HG02885 (cell line): Measurements from ENCODE around the gene NAA38.
A peak's percentile ranks its signal among the peaks of the same experiment; 100 is the strongest.

ENCODE experiments used
- ATAC-seq: cut with Tn5 transposase; IDR thresholded peaks from one replicate; pipeline ENCODE4 v1.9.1; 2021; ENCODE audit warnings: mild to moderate bottlenecking; ENCODE audit not compliant: unreplicated experiment, poor library complexity

Gene NAA38

DNA sequence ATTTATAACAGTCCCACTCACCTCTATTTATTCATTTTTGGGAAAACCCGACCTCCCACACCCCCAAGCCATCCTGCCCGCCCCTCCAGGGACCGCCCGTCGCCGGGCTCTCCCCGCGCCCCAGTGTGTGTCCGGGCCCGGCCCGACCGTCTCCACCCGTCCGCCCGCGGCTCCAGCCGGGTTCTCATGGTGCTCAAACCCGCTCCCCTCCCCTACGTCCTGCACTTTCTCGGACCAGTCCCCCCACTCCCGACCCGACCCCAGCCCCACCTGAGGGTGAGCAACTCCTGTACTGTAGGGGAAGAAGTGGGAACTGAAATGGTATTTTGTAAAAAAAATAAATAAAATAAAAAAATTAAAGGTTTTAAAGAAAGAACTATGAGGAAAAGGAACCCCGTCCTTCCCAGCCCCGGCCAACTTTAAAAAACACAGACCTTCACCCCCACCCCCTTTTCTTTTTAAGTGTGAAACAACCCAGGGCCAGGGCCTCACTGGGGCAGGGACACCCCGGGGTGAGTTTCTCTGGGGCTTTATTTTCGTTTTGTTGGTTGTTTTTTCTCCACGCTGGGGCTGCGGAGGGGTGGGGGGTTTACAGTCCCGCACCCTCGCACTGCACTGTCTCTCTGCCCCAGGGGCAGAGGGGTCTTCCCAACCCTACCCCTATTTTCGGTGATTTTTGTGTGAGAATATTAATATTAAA is 3.1 kb downstream of the NAA38 start:
- ATAC-seq, result no peak

DNA sequence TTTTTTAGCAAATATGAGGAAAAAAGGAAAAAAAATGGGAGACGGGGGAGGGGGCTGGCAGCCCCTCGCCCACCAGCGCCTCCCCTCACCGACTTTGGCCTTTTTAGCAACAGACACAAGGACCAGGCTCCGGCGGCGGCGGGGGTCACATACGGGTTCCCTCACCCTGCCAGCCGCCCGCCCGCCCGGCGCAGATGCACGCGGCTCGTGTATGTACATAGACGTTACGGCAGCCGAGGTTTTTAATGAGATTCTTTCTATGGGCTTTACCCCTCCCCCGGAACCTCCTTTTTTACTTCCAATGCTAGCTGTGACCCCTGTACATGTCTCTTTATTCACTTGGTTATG is 3.7 kb downstream of the NAA38 start:
- no peak for ATAC-seq

DNA sequence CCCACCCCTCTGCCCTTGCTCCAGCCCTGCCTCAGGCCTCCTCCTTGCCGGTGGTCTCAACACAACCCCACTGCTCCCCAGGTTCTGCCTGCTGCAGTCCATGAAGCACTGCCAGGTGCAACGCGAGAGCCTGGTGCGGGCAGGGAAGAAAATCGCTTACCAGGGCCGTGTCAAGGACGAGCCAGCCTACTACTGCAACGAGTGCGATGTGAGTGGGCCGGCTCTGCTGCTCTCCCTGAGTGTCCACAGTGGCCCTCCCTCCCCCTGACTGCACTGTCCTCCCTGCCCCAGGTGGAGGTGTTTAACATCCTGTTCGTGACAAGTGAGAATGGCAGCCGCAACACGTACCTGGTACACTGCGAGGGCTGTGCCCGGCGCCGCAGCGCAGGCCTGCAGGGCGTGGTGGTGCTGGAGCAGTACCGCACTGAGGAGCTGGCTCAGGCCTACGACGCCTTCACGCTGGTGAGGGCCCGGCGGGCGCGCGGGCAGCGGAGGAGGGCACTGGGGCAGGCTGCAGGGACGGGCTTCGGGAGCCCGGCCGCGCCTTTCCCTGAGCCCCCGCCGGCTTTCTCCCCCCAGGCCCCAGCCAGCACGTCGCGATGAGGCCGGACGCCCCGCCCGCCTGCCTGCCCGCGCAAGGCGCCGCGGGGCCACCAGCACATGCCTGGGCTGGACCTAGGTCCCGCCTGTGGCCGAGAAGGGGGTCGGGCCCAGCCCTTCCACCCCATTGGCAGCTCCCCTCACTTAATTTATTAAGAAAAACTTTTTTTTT is 4.3 kb downstream of the NAA38 start:
- no peak for ATAC-seq

DNA sequence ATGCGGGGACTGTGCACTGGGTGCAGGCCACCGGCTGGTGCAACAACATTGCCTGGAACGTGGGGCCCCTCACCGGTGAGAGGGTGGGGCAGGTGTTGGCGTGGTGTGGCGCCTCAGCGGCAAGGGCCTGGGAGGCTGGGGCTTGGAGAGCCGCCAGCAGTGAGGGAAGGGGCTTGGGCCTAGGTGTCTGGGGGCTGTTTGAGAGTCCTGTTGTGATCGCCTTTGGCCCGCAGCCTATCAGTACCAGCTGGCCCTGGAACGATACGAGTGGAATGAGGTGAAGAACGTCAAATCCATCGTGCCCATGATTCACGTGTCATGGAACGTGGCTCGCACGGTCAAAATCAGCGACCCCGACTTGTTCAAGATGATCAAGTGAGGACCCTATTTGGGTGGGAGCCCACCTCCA is 5.1 kb downstream of the NAA38 start:
- ATAC-seq, result no peak

DNA sequence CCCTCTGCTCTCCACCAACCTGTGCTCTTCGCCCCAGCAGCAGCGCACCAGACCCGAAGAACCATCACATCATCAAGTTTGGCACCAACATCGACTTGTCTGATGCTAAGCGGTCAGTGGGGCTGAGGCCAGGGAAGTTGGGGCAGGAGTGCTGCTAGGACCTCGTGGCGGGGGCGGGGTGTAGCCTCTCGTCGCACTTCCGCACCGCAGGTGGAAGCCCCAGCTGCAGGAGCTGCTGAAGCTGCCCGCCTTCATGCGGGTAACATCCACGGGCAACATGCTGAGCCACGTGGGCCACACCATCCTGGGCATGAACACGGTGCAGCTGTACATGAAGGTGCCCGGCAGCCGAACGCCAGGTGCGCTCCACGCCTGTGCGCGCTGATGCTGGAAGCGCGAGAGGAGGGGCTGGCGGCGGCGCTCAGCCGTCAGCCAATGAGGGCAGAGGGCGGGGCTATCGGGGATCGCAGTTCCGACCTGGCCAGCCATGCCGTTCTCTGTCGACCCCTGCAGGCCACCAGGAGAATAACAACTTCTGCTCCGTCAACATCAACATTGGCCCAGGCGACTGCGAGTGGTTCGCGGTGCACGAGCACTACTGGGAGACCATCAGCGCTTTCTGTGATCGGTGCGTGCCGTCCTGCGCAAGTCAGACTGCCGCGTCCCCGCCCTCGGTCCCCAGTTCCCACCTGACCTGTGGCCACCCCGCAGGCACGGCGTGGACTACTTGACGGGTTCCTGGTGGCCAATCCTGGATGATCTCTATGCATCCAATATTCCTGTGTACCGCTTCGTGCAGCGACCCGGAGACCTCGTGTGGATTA is 5.7 kb downstream of the NAA38 start:
- peak; percentile 85 for ATAC-seq

DNA sequence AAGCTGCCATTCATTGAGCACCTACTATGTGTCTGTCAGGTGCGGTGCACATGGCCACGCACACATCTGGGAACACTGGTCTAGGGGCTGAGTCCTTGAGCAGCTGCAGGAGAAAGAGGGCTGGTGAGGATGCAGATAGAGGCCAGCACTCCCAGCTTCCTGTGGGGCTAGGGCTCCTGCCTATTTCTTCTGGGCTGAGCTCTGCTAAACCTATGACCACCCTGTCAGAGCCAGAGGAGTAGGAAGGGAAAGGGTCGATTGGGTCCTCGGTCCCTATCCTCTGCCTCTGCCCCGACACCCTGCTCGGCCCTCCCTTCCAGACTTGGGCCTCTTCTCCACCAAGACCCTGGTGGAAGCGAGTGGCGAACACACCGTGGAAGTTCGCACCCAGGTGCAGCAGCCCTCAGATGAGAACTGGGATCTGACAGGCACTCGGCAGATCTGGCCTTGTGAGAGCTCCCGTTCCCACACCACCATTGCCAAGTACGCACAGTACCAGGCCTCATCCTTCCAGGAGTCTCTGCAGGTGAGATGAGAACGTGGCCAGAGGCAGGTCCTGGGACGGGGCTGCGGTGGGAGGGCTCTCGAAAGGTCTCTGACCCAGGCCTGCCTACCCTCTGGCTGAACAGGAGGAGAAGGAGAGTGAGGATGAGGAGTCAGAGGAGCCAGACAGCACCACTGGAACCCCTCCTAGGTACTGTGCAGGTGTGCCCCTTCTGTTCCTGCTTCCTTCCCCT is 6.5 kb downstream of the NAA38 start:
- ATAC-seq, result no peak

DNA sequence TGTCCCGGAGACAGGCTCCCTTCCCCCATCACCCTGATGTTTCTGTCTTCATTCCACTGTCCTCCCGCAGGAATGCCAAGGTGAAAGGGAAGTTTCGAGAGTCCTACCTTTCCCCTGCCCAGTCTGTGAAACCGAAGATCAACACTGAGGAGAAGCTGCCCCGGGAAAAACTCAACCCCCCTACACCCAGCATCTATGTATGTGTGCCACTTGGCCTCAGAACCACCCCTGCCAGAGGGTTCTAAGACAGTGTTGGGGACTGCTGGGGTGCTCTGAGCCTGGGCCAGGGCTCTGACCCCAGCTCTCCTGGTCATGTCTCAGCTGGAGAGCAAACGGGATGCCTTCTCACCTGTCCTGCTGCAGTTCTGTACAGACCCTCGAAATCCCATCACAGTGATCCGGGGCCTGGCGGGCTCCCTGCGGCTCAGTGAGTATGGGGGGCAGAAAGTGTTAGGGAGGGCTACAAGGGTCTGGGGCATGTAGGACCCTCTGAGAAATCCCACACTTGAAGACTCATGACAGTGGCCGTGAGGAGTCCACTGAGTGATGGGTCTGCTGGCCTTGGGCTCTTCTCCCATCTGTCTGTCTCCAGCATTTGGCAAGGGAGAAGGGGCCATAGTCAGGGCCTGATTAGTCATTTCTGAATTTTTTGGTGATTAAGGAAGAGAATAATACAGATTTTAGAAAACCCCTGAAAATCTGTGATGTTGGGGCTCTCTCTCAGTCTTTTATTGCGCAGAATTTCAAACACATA is 7.4 kb downstream of the NAA38 start:
- ATAC-seq, result no peak

DNA sequence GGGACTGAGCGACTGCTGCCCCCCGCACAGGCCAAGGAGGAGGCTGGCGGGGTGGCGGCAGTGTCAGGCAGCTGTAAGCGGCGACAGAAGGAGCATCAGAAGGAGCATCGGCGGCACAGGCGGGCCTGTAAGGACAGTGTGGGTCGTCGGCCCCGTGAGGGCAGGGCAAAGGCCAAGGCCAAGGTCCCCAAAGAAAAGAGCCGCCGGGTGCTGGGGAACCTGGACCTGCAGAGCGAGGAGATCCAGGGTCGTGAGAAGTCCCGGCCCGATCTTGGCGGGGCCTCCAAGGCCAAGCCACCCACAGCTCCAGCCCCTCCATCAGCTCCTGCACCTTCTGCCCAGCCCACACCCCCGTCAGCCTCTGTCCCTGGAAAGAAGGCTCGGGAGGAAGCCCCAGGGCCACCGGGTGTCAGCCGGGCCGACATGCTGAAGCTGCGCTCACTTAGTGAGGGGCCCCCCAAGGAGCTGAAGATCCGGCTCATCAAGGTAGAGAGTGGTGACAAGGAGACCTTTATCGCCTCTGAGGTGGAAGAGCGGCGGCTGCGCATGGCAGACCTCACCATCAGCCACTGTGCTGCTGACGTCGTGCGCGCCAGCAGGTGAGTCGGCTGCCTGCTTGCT is 8.1 kb downstream of the NAA38 start:
- no peak for ATAC-seq

DNA sequence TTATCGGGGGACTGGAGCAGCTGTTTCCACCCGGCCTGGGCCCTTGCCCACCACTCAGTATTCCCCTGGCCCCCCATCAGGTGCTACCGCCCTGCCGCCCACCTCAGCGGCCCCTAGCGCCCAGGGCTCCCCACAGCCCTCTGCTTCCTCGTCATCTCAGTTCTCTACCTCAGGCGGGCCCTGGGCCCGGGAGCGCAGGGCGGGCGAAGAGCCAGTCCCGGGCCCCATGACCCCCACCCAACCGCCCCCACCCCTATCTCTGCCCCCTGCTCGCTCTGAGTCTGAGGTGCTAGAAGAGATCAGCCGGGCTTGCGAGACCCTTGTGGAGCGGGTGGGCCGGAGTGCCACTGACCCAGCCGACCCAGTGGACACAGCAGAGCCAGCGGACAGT is 8.6 kb downstream of the NAA38 start:
- ATAC-seq, result no peak

DNA sequence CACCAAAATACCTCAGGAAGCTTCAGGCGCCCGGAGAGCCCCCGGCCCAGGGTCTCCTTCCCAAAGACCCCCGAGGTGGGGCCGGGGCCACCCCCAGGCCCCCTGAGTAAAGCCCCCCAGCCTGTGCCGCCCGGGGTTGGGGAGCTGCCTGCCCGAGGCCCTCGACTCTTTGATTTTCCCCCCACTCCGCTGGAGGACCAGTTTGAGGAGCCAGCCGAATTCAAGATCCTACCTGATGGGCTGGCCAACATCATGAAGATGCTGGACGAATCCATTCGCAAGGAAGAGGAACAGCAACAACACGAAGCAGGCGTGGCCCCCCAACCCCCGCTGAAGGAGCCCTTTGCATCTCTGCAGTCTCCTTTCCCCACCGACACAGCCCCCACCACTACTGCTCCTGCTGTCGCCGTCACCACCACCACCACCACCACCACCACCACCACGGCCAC is 9.2 kb downstream of the NAA38 start:
- no peak for ATAC-seq

DNA sequence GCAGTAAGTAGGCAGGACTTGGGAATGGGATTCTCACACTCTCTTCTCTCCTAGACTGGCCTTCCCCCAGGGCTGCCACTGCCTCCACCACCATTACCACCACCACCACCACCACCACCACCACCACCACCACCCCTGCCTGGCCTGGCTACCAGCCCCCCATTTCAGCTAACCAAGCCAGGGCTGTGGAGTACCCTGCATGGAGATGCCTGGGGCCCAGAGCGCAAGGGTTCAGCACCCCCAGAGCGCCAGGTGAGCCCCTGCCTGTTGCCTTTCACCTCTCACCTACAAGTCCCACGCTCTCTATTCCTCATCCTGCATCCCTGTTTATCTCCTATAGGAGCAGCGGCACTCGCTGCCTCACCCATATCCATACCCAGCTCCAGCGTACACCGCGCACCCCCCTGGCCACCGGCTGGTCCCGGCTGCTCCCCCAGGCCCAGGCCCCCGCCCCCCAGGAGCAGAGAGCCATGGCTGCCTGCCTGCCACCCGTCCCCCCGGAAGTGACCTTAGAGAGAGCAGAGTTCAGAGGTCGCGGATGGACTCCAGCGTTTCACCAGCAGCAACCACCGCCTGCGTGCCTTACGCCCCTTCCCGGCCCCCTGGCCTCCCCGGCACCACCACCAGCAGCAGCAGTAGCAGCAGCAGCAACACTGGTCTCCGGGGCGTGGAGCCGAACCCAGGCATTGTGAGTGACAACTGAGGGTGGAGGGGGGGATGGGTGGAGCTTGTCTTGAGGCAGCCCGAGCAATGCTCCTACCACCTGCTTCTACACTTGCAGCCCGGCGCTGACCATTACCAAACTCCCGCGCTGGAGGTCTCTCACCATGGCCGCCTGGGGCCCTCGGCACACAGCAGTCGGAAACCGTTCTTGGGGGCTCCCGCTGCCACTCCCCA is 10.3 kb downstream of the NAA38 start:
- ATAC-seq, result no peak

DNA sequence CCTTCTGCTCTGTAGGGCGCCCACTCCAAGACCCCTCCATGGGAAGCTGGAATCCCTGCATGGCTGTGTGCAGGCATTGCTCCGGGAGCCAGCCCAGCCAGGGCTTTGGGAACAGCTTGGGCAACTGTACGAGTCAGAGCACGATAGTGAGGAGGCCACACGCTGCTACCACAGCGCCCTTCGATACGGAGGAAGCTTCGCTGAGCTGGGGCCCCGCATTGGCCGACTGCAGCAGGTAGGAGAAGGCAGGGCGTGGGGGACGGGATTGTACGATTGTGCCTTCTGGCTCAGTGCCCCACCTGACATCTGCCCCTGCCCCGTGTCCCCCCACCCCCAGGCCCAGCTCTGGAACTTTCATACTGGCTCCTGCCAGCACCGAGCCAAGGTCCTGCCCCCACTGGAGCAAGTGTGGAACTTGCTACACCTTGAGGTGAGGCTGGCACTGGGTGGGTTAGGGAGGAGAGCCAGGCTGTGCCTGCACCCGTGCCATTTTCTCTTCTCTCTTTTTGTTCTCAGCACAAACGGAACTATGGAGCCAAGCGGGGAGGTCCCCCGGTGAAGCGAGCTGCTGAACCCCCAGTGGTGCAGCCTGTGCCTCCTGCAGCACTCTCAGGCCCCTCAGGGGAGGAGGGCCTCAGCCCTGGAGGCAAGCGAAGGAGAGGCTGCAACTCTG is 11.2 kb downstream of the NAA38 start:
- ATAC-seq, result no peak

DNA sequence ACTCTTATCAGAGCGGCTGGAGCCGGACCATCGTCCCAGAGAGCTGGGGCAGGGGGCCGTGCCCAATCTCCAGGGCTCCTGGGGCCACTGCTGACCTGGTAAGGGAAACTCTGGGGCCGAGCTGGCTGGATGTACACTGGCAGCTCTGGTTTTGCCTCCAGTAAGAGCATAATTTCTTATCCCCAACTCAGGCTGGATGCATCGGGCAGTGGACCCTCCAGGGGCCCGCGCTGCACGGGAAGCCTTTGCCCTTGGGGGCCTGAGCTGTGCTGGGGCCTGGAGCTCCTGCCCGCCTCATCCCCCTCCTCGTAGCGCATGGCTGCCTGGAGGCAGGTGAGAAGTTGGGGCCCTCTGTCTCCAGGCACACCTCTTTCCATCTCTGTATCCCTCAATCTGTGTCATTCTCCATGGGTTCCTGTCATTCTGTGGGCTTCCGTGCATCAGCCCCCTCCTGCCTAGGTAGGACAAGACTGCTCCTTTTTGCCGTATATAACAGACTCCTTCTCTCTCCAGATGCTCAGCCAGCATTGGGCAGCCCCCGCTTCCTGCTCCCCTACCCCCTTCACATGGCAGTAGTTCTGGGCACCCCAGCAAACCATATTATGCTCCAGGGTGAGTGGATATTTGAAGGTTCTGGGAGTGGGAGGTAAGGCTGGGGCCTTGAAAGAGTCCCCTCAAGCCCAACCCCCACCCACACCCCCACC is 11.8 kb downstream of the NAA38 start:
- no peak for ATAC-seq

DNA sequence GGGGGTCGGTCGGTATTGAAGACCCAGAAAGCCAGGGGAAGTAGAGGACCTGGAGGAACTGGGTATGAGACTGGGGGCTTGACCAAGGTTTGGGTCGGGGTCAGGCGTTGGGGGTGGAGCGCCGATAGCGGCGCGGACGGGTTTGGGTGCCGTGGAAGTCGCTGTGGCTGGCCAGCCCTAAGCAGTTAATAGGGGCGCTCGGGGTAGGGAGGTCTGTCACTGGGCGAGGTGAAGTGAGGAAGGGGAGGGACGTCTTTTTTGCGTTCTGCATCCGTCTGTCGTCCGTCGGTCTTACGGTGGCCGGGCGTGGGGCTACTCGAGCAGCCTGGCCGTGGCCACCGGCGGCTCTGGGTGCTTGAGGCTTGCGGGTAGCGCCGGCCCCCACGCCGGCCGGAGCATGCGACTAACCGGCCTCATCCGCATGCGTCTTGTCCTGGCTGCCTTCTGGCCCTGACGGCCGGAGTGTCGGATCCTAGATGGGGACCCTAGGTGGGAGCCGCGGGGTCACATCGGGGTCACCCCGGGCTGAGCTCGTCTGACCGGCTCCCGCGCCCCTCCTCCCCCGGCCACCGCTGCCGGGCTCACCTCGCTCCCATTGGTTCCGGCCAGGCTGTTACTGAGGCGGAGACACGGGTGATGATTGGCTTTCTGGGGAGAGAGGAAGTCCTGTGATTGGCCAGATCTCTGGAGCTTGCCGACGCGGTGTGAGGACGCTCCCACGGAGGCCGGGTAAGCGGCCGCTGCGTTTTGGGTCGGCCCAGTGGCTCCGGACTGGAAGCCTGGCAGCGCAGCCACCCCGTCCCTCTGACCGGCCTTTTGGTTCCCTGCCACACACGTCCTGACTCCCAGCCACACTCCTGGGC is 12.8 kb downstream of the NAA38 start:
- peak; percentile 59 for ATAC-seq

DNA sequence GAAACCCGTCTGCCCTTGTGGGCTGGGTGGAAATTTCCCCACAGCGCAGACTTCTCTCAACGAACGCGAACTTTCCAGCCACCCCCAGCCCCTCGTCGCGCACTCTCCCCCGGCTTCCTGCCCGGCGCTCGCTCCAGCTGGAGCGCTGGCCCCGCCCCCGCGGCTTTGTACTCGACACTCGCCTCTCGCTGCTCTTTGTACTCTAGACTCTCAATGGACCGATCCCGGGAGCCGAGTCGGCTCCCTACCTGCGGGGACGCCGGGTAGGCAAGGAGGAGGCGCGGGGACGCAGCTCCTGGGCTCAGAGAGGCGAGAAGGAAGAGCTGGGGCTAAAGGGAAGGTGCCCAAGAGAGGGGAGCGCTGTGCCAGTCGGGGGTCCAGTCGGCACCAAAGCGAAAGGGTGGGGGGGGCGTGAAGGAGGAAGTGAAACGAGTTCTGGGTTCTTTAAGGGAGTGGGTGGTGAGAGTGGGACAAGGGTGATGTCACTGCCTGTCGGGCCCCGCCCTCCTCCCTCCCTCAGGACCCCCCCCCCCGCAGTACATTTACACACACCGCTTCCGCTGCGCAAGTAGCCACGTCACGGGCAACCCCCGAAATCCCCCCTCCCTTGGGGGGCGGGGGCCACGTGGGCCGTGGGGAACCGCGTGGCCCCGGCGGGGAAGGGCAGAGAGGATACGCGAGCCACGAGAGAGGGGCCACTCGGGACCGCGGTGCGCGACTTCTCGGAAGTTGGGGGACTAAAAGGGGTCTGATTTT is 13.6 kb downstream of the NAA38 start:
- peak; percentile 37 for ATAC-seq

DNA sequence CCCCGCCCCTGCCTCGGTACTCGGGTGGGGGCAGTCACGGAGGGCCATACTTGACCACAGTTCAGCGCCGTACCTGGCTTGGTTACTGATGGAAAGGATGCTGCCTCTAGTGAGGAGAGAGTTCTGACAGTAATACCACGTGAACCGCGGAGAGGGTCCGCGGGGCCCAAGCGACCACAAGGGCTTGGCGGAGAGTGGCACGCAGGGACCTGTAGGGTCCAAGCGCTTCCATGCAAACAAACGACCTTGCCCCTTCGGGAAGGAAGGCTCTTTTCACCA is 14.2 kb downstream of the NAA38 start:
- no peak for ATAC-seq
